Stimulated activated CD8-positive, alpha-beta memory T cell treated with anti-CD3 and anti-CD28 coated beads, Interleukin-2, amount 100 ng/mL, for 1 hour (primary cell): Measurements from ENCODE around the gene SLC16A10.
"Not testable (repeated sequence)": the region's sequence is repeated elsewhere in the genome, so short reads cannot be mapped to it uniquely, and the experiment has no call there.

Experiments used
- DNase-seq, 2 donors: peaks; one replicate each; pipeline ENCODE4 v3.0.0-alpha.2; 2020; ENCODE audit warnings: low read depth in 2 of 2

SLC16A10 gene

DNA sequence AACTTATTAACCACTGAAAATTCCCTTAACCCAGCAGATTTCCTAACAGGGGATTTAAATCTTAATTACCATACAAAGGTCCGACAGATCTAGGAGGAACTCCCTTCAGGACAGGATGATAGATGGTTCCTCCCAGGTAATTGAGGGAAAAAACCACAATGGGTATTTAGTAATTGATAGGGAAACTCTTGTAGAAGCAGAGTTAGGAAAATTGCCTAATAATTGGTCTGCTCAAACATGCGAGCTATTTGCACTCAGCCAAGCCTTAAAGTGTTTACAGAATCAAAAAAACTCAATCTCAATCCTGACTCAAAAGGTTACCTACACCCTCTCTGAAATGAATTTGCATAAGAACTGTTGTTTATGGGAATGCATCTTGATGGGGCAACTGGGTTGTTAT is 45.4 kb downstream of the SLC16A10 start:
- DNase-seq, result not testable (repeated sequence)

GRCh38 chr6:111134236-111134869 is 47.0 kb downstream of the SLC16A10 start:
- not testable (repeated sequence) for DNase-seq

DNA sequence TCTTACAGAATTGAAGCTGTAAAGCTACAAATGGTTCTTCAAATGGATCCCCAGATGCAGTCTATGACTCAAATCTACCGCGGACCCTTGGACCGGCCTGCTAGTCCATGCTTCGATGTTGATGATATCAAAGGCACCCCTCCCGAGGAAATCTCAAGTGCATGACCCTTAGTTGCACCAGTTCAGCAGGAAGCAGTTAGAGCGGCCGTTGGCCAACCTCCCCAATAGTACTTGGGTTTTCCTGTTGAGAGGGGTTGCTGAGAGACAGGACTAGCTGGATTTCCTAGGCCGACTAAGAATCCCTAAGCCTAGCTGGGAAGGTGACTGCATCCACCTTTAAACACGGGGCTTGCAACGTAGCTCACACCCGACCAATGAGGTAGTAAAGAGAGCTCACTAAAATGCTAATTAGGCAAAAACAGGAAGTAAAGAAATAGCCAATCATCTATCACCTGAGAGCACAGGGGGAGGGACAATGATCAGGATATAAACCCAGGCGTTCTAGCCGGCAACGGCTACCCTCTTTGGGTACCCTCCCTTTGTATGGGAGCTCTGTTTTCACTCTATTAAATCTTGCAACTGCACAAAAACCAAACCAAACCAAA is 50.3 kb downstream of the SLC16A10 start:
- DNase-seq, result not testable (repeated sequence)

- no peak for DNase-seq
Measured at GRCh38 chr6:111147440-111147839, 60.1 kb downstream of the SLC16A10 start.

DNA sequence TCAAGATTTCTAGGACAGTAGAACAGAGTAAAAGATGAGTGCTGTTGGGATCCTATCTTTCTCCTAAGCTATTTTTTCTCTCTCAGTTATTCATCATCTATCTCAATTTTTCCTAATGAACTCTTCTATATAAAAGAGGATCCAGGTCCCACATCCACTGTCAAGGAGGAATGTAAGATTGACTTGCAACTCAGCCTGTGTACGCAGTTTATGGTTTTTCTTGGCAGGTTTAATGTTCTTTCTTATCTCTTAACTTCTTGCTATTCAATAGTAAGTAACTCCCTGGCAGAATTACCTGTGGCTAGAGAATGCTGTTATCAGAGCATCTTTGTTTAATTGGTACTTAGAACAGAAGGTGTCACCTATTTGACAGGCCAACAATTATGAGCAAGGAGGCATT is 60.8 kb downstream of the SLC16A10 start:
- DNase-seq, result no peak

- DNase-seq, result no peak
Measured at GRCh38 chr6:111150577-111150976, 63.3 kb downstream of the SLC16A10 start.

- no peak for DNase-seq
Measured at GRCh38 chr6:111154981-111155380, 67.7 kb downstream of the SLC16A10 start.

DNA sequence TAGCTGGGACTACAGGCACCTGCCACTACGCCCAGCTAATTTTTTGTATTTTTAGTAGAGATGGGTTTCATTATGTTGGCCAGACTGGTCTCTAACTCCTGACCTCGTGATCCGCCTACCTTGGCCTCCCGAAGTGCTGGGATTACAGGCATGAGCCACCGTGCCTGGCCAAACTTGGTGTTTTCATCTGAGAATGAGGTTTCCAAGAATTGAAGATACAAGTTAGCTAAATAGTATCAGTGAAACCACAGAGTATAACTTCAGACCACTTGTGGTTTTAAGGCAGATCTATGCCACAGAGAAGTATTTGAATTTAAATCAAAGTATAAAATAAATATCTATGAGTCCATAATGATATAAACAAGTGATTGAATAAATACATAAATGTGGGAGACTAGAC is 70.1 kb downstream of the SLC16A10 start:
- no peak for DNase-seq

DNA sequence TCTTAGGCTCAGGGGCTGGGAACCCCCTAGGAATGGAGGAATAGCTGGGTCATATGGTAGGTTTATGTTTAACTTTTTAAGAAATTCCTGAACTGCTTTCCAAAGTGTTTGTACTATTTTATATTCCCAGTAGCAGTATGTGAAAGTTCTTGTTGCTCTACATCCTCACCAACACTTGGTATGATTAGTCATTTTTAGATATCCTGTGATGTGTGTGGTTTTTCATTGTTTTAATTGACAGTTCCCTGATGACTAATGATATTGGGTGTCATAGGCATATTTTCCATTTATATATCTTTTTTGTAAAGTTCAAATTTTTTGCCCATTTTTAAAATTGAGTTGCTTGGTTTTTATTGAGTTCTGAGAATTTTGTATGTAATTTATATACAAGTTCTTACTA is 72.3 kb downstream of the SLC16A10 start:
- DNase-seq, result no peak

DNA sequence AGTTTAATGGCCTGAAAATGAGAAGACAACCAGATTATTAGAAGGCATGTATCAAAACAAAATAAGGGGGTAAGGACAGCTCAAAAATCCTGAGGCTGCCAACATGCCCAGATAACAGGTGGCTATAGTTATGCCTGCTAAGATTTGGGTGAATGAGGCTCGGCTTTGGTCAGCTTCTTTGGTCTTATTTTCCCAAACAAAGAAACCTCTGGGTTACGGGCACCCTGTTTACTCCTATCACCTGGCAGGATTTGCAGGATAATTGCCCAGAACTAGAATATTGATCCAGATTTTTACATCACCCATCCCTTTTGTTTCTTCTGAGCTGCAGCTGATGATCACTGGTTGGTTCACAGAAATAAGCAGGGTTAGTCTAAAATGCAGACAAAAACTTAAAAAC is 74.3 kb downstream of the SLC16A10 start:
- DNase-seq, result no peak

DNA sequence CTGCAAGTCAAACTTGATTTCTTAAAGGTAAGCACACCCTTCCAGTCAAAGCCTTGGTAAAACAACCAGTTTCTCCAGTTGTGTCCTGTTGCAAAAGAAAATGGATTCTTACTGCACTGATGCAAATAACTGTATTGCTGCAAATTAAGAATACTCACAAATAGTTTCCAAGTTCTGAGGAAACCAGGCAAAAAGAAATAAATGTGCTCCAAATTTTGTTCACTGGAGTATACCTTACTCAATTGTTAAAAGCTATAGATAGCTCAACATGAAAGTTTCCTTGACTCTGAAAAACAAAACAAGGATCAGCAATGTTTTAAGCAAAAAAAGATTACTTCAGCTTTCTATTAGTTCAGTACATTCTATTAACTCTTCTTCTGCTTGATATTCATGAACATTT is 75.2 kb downstream of the SLC16A10 start:
- DNase-seq, result no peak

GRCh38 chr6:111171577-111172400 is 84.5 kb downstream of the SLC16A10 start:
- no peak for DNase-seq

DNA sequence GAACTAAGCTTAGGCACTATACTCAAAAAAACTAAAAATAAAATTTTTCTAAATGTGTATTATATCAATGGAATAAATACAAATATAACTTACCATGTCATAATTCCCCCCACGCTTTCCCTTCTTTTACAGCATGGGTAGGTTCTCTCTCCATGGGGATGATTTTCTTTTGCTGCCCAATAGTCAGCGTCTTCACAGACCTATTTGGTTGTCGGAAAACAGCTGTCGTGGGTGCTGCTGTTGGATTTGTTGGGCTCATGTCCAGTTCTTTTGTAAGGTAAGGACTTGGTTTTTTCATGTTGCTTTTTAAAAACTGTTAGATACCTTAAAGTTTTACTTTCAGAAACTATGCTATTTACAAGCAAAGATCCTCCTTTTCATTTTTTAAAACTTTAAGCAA is 85.3 kb downstream of the SLC16A10 start:
- no peak for DNase-seq

- DNase-seq, result no peak
Measured at GRCh38 chr6:111173341-111173740, 86.0 kb downstream of the SLC16A10 start.

- no peak for DNase-seq
Measured at GRCh38 chr6:111173946-111174345, 86.6 kb downstream of the SLC16A10 start.

DNA sequence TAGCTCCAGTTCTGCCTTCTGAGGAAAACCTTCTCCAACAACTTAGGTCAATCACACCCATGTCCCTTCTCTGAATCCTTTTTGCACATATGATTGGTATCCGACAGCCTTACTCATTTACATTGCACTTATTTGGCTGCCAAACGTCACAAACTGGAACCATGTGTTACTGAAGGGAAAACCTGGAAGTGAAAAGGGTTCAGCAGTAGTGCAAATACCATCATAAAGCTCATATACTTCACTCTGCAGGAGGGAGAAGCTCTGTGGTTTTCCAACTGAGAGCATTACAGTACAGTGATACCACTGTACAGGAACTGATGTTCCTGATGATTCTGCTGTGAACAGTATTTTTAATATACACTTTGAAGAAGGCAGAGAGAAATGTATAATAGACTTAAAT is 87.8 kb downstream of the SLC16A10 start:
- DNase-seq, result no peak

DNA sequence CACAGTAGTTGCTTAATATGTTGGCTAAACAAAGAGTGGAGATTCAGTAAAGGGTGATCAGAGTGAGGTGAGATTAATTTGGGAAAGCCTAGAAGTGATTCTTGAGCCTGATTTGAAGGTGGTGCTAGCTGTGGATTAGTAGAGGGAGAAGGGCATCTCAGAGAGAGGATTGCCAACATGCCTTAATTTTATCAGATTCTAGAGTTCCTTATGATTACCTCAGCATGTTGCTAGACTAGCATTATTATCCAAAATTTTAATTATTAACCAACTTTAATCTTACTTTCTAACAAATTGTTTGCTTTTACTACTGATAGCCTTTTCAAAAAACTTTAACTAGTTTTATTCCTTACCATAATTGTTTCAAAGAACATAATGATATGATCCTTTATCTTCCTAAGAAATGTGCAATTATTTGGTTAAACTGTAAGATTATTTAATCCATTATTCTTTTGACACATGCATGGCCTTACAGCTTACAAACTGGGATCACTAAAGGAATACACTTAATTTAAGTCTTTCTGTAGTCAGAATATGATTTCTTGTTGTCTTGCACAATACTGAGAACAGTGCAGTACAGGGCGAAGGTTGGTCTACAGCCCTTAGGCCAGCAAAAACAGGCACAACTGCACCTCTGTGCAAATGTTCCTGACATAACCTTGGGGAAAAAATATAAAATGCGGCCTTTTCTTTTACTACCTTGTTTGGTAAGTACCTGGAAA is 88.9 kb downstream of the SLC16A10 start:
- DNase-seq, result no peak

- DNase-seq, result no peak
Measured at GRCh38 chr6:111176760-111177099, 89.4 kb downstream of the SLC16A10 start.

GRCh38 chr6:111177131-111177530 is 89.8 kb downstream of the SLC16A10 start:
- DNase-seq, result no peak

- no peak for DNase-seq
Measured at GRCh38 chr6:111183702-111184517, 96.6 kb downstream of the SLC16A10 start.

GRCh38 chr6:111184827-111185532 is 97.7 kb downstream of the SLC16A10 start:
- no peak for DNase-seq
